Stimulated activated CD4-positive, alpha-beta T cell treated with anti-CD3 and anti-CD28 coated beads, Interleukin-4, amount 100 ng/mL, for 24 hours (primary cell): Measurements from ENCODE around the gene TIMM23B.
"Not testable (repeated sequence)": the region's sequence is repeated elsewhere in the genome, so short reads cannot be mapped to it uniquely, and the experiment has no call there.

ENCODE experiments used
- DNase-seq: peaks from one replicate; pipeline ENCODE4 v3.0.0-alpha.2; 2020

Gene TIMM23B

DNA sequence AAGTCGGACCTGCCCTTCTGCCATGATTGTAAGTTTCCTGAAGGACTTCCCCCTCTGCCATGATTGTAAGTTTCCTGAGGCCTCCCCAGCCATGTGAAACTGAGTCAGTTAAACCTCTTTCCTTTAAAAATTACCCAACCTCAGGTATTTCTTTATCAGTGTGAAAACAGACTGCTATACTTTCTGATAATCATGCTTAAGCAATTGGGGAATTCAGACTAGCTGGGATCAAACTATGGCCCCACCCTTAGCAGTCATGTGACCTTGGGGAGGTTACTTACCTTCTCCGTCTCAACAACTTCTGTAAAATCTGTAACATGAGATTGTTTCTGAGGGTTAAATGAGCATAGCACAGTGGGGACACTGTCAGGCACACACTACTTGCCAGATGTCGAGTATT is 45.4 kb downstream of the TIMM23B start:
- not testable (repeated sequence) for DNase-seq

DNA sequence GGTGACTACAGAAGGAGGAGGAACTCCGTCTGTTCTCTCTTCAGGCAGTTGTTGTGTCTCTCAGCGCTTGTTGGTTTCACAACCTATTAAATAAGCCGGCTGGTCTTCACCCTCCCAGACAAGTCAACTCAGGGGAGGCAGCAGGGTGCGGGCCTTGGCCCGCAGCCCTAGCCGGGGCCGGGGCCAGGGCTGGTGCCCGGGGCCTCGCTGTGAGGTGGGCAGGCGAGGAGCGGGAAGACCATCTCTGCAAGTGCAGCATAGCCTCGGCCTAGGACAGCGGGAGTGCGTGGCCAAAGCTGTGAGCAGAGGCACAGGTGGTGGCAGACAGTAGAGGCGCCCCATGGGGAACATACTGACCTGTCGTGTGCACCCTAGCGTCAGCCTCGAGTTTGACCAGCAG is 46.5 kb downstream of the TIMM23B start, which contains the start of gene AGAP6:
TSS of gene AGAP6 (plus strand) at position 31 of the 400 bp plus-strand sequence. CDS start at position 341, 310 bp downstream.
- DNase-seq = not testable (repeated sequence)

DNA sequence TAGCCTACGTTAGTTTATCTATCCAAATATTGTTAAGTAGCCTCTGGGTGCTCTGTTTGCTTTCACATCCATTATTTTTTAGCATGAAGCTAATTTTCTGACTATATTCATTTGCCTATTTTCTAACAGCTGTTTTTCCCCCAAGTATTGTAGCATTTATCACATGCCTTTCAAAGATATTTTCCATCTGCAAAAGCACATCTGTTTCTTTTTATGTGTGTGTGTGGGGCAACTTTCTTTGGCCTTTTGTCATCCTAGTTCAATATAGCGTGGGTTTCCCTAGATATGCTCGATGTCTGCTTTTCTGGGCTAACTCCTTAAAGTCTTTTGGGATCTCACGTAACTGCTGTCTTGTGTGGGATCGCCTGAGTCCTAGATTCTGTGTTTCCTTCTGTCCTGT is 53.5 kb downstream of the TIMM23B start:
- not testable (repeated sequence) for DNase-seq

DNA sequence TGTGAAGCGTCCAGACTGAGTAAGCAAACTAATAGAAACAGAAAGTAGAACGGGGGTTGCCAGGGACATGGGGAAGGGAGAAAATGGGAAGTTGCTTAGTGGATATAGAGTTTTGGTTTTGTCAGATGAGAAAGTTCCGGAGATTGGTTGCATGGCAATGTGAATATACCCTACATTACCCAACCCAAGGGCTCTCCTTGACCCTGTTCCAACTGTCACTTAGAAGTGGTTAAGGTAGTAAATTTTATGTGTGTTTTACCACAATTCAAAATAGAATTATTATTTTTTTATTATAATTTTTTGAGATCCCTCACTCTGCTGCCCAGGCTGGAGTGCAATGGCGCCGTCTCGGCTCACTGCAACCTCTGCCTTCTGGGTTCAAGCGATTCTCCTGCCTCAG is 72.2 kb downstream of the TIMM23B start:
- not testable (repeated sequence) for DNase-seq

DNA sequence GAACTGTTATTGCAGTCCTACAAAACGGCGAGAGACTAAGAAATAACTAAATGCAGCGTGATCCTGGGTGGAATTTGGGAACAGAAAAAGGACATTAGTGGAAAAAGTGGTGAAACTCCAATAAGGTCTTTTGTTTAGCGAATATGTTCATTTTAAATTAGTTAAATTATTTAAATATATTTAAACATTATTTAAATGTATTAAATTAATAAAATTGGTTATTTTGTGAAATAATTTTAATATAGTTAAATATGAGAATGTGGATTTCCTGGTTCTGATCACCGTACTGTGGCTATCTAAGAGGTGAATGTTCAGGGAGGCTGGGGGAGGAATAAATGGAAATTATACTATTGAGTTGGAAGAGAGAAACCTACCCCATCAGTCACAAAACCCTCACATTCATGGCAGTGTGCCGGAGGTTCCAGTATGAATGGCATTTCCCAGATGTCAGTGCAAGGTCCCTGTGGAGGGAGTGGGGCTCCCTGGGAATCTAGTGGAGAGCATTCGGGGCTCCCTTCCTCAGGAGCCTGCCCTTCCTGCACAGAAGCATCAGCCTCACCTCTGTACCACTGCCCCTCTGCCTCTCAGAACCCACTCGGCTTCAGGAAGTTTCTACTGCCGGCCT is 73.9 kb downstream of the TIMM23B start:
- not testable (repeated sequence) for DNase-seq

DNA sequence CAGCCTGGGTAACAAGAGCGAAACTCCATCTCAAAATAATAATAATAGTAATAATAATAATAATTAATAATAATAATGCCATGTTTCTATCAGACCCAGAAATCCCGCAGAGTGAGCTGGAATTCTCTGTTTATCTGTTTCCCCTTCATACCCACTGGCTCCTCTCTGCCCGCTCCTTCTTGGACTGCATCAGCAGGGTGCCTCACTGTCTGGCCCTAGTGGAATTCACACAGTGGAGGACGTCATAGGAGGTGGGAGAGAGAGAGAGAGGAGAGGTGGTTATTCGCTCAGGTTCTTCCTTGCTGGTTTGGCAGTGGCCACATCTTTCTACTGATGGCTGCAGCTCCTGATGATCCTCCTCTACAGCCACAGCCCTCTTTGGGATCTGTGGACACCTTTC is 75.1 kb downstream of the TIMM23B start:
- not testable (repeated sequence) for DNase-seq

DNA sequence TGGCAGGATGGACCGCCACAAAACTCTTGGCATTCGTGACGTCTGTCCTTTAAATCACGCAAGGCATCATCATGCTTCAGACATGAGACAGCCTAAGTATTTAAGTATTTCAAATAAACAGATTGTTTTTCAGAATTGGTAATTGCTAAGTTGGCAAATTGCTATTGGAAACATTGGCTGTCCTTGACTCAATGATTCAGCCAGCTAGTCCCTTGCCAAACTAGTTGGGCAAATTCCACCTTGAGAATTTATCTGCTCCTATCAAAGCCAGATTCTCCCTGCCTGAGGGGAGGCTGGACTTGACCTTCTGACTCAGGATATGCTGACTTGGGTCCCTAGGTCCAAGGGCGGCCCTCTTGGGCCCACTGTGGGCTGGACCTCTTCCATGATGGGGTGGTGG is 75.8 kb downstream of the TIMM23B start:
- DNase-seq = not testable (repeated sequence)

DNA sequence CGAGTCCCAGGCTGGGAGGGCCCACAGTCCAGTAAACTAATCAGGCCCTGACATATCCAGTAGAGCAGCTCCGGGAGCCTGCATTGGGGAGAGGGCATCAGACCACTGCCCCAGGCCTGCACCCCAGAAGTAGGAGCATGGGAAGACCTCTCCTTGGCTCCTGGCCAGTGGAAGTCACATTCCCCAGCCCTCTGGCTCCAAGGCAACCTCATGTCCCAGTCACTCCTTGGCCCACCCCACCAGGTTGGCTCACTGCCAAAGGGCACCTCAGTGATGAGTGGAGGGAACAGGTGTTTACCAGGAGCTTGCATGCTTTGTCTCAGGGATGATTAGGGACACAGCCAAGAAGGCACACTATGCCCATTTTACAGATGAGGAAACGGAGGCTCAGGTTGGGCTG is 77.4 kb downstream of the TIMM23B start:
- DNase-seq = not testable (repeated sequence)

DNA sequence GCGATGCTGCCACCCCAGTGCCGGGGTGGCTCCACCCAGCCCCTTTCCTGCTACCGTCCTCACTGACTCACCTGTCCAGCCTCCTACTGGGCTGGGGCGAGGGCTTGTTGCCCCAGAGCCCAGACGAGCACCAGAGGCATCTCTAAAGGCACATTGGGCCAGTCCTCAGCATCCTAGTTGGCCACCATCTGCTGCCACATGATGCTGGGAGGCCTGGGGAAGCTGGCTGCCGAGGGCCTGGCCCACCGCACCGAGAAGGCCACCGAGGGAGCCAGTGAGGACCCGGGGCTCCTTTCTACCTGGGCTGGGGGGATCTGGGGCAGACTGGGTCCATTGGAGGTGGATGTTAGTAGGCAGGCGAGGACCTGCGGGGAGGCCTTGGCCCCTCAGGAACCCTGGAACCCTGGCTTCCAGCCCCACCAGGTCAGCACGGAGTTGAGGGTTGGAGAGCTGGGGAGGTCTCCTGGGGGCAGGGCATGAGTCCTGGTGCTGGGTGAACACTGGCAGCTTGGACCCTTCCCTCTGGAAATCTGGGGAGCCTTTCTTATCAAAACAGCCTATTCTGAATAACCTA is 78.7 kb downstream of the TIMM23B start:
- DNase-seq = not testable (repeated sequence)

DNA sequence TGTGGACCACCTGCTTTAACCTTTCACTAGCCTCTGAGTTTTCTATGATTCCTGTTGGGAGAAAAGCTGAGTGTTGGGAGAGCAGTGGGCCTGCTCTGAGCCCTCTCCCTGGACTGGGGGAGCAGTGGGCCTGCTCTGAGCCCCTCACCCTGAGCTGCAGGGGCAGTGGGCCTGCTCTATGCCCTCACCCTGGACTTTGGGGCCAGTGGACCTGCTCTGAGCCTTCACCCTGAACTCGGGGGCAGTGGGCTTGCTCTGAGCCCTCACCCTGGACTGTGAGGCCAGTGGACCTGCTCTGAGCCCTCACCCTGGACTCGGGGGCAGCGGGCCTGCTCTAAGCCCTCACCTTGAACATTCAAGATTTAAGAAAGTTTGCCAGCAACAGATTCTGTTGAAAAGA is 79.8 kb downstream of the TIMM23B start:
- DNase-seq = no peak
